HG02981 (cell line): ENCODE results near the gene LAMTOR1.

Source experiments
- ATAC-seq: cut with Tn5 transposase; IDR thresholded peaks from one replicate; pipeline ENCODE4 v1.9.1; 2021; ENCODE audit warnings: mild to moderate bottlenecking, moderate library complexity; ENCODE audit not compliant: unreplicated experiment

LAMTOR1 gene

DNA sequence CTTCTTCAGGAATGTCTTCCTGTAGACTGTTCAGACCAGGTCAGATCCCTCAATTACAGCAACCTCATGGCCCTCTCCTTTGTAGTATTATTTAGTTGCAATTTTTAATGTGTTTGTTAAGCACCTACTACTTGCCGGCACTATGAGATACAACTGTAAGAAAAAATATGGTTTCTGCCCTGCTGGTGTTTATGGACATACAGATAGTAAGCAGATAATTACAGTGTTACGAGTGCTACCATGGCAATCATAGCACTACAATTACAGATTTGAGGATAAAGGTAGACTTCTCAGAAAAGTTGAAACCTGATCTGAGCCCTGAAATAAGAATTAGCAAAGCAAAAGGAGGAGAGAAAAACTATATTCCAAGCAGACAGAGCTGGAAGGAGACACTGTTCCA, 19.7 kb downstream of the LAMTOR1 start:
- no peak for ATAC-seq

DNA sequence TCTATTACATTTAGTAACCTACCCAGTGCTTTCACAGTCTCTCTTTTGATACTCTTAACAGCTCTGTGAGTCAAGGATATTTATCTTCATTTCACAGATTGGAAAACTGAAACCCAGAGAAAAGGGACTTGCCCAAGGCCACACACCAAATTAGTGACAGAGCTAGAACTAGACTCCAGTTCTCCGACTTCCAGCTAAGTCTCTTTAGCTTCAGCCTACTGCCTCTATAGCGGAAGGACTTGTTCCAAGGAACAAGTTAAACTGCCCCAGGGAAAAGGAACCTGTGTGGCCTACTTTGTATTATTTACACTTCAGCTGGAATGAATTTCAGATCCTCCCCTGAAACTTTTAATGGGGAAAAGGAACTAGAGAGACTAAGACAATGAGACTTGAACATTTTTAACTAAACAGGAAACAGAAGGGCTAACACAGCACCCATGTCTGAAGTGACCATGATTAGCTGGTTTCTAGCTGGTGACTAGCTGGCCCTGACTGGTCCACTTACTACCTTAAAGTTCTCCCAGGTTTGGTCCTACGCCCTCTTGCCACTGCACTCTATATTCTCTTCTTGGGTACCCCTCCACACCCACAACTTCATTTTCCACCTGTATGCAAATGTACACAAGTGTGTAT, 21.2 kb downstream of the LAMTOR1 start:
- no peak for ATAC-seq

DNA sequence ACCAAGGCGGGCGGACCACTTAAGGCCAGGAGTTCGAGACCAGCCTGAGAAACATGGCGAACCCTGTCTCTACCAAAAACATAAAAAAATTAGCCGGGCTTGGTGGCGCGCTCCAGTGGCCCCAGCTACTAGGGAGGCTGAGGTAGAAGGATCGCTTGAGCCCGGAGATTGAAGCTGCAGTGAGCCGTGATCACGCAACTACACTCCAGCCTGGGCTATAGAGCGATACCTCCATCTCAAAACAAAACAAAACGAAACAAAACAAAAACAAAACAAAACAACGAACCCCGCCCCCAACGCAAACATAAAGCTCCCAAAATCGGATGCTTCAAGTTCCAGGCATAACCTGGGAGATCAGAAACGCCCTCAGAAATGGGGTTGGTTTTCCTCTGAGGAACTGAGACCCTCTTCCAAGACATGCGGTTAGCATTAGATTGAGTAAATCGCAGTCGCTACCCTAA, 21.9 kb downstream of the LAMTOR1 start:
- ATAC-seq, result no peak

DNA sequence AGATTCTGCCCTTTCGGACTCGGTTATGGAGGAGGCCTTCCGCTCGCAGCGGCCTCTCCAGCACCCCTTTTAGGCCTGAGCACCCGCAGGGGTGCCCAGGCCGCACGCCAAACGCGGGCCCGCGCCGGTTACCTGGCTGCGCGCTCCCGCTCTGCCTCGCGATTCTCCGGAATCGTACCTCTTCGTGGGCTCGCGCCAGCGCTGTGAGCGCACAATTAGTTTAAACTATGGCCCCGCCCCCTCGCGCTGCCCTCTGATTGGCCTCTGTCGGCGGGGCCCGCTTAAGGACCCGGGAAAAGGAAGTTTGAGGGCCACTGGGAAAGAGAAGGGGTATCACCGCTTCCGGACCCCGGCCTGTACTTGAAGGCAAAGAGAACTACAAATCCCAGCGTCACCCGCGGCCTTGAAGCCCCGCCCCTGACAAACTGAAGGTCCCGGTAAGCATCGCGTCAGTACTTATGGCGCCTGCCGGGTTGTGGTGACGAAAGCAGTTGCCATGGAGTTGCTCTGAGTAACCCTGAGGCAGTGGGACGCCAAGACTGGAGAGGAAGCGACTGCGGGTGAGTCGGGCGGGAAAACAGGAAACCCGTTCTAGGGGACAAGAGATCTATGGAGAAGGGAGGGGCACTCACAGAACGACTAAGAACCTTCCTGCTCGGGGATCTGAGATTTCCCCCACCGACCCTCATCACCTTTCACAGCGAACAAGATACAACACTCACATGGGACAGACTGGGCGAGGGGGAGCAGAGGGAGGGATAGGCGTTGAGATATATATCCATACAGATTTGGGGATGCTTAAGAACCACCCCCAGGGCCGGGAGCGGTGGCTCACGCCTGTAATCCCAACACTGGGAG, 22.5 kb downstream of the LAMTOR1 start, which contains the start of the genes LRRC51 and NUMA1:
TSS of gene LRRC51 (plus strand) at position 525 of the 858 bp plus-strand sequence. CDS start 8,234 bp downstream, outside the sequence.
TSS of gene NUMA1 (minus strand) at position 217 of the 858 bp plus-strand sequence. CDS start 44,599 bp downstream, outside the sequence.
- peak; percentile 93 for ATAC-seq

DNA sequence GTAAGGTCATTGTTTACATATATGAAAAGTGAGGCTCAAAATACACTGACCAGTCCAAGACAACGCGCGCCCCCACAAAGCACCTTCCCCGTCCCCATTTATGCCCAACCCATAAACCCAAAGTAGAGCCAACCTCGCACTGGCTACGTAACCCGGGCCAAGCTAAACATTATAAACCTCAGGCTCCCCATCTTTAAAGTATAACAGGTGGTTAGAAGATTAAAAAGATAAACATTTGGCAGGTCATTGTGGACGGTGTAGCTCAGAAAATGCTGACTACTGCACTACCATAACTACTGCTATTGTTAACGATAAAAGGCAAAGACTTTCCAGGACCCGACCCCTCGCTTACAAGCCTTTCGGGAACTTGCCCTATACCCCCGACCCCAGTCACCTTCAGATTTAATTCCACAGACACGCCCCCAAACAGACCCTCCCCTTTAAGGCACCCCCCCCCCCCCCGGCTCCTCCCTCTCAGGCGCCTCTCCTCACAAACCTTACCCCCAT, 23.2 kb downstream of the LAMTOR1 start:
- ATAC-seq, result no peak

DNA sequence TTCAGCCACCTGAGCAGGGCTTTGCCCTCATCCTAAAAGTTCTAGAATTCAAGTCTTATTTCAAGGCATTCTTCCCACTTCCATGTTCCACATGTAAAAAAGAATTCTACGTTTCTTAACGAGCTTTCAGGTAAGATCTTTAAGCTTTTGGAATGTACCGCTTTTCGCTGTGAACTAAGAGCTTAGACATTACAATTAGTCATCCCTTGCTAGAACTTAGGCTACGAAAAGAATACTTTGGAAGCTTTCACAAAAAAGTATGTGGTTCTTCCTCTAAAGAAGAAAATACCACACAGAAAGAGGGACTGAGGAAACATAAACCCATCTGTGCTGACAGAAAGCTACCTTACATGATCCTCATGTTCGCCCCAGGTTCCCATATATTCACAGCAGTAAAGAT, 24.6 kb downstream of the LAMTOR1 start:
- no peak for ATAC-seq

DNA sequence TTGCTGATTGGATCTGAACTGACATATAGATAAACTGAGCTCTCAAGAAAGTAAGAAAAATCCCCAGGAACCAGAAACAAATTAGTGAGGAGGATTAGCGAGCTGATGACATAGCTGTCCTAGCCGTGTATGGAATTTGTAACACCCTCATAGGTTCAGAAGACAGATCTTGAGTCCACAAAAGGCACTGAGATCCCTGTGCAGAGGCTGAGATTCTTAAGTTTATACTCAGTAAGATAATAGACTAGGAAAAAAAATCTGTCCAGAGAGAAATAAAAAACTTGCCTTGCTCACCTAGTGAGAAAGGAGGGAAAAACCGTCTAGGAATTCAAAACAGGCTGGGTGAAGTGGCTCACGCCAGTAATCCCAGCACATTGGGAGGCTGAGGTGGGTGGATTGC, 27.3 kb downstream of the LAMTOR1 start:
- no peak for ATAC-seq

DNA sequence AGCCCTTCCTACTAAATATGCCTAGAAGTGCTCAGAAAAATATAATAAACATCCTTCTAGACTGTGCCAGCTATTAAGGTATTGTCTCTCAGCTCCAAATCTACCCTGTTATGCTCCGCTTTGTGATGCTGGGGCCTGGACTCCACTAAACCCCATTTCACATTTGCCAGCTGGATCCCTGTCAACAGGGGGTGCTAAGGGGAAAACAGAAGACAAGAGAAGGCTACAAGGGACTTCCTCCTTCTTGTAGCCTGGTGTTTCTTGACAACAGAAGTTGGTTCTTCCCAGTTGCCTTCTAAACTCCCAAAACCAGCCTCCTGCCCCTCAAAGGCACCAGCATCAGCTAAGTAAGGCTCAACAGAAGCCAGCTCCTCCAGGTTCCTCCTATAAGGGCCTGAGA, 28.0 kb downstream of the LAMTOR1 start:
- no peak for ATAC-seq

DNA sequence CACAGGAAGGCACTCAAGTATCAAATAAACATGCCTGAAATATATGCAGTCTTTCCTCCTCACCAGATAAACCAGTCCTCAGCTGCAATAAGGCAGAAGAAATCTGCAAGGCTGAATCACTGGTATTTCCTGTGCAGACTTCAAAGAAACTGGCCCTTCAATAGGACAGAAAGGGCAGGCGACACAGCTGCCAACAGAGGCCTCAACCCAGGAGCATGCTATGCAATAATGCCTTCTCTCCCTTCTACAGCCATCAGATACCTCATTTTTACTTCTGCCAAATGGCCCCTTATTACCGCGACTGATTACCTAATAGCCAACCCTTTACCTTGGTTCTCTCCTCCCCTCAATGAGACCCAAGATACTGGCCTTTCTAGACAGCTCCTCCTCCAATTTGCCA, 30.7 kb downstream of the LAMTOR1 start:
- no peak for ATAC-seq

DNA sequence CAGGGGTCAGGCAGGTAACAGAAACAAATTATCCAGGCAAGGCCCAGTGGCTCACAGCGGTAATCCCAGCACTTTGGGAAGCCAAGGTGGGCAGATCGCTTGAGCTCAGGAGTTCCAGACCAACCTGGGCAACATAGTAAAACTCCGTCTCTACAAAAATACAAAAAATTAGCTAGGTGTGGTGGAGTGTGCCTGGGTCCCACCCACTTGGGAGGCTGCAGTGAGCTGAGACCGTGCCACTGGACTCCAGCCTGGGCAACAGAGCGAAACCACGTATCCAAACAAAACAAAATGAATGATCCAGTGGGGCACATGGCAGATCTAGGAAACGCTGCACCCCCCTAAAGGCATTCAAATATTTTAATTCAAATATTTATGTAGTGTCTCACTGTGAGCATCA, 32.6 kb downstream of the LAMTOR1 start:
- ATAC-seq, result no peak

DNA sequence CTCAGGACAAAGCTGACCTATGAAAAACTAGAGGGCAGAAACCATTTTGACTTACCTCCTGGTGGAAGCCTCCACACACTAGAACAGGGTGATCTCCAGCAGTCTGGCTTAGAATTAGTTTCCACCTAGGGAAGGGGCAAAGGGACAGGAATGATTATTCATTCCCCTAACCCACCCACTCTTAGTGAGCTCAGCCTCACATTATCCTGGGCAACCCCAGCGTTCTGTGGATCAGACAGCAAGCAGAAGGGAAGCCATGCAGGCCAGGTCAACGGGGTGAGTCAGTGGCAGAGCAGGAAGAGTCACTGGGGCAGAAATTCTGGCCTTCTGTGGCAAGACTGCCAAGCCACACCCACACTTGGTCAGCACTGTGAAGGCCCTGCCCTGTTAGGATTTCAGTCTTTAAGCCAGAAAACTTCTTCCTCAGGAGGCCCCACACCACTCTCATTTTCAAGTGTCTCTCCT, 33.3 kb downstream of the LAMTOR1 start:
- ATAC-seq, result no peak

DNA sequence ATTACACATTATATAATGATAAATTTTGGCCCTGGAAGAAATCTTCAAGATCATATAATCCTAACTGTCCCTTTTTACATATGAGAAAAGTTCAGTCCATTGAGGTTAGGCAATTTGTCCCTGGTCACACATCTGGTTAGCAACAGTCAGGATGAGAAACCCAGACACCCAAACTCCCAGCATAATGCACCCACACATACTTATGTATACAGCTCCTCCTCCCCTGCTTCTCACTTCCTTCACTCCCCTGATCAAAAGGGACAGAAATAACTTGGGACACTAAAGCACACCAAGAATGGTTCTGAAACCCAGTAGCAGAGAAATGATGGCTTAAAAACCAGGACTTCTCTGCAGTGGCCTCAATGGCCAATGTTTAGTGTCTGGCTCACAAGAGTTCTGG, 33.9 kb downstream of the LAMTOR1 start:
- ATAC-seq, result no peak

DNA sequence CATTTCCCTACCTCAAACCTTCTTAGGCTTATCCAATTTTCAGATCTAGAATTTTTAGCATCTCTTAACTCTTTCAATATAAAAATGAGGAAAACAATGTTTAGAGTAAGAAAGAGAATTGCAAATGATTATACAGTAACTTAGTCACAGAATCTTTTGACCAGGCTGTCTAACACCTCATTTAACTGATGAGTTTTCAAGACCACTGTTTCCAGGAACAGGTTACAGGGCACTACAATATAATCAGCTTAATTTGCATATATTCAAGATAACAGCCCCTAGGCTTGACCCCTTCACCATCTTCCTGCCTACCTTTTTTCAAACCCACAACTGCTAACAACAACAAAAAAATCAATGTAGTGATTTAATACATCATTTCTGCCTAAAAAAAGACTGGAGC, 35.4 kb downstream of the LAMTOR1 start:
- no peak for ATAC-seq

DNA sequence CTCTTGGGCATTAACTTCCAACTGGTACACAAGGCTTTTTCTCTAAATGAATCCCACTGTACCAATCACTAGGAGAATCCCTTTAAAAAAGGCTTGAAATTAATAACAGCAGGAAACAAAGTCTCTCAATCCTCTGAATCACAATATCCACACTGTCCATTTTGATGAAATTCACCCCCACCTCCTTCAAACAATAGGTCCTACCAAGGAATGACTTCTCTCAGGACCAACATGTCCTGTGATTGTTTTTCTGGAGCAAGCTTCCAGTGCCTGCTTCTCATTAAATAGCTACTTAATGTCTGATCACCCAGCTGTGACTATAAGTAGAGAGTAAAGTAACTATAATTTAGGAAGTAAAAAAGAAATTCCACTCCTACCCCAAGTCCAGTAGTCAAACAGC, 35.8 kb downstream of the LAMTOR1 start:
- no peak for ATAC-seq

DNA sequence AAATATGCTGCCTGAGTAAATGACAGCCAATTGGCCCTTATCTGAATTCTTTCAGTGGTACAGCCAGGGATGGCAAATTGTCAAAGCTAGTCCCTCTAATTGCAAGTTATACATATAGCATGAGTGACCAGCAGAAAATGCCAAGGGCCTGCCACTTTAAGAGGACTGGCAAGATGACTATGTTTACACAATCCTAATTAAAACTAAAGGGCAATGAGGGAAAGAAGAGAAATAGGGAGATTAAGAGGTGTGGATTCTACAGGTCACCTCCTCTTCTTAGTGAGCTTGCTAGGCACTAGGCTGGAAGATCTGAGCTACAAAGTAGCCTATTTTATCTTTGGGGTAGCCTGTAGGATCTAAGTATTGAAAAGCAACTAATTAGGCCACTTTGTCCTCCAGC, 36.2 kb downstream of the LAMTOR1 start:
- ATAC-seq, result no peak

DNA sequence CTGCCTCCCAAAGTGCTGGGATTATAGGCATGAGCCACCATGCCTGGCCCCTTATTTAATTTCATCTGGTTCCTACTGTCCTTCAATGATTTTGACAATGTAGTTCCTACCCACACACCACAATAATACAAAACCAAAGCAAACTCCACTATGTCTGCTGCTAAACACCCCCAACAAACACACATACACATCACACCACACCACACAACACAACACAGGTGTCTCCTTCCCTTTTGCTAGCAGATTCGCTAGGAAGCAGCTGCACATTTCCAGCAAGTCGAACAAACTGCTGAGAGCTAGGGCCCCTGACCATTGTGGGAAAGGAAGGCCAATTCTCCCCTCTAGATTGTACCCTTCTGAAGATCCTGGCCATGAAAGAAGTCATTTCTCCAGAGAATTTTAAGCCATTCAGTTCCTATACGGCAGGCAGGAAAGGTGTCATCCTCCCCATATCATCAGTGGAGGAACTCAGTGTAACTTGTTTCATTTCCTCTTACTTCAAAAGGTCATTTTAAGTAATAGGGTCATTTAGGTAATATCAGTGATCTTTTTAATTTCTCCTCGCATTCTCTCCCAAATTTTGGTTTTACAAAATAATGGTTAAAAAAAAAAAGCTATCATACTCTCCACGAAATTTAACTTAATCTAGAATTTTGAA, 41.2 kb downstream of the LAMTOR1 start:
- ATAC-seq, result no peak

DNA sequence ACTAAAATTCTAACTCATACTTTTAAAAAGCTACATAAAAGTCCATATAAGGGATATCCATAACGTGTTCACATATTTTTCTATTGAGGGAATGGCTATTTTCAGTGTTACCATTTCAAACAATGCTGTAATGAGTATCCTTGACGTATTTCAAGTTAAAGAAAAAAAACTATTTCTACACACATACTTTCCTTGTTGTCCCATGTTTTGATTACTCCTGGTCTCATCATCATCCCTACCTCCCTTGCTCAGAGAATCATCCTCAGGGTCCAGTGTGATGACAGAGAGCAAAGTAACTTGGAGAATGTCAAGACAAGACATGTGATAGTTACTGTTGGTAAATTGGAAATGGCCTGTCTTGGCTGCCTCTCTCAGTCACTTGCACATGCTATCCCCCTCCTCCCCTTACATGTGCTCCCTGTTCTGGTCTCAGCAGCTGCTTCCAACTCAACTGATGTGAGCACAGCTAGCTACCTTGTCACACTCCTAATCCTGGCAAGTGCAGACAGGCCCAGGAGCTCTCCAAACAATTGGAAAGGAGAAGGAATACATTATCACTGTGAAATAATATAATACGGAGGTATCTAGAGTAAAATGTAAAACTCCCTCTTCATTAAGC, 44.6 kb downstream of the LAMTOR1 start:
- ATAC-seq, result no peak

DNA sequence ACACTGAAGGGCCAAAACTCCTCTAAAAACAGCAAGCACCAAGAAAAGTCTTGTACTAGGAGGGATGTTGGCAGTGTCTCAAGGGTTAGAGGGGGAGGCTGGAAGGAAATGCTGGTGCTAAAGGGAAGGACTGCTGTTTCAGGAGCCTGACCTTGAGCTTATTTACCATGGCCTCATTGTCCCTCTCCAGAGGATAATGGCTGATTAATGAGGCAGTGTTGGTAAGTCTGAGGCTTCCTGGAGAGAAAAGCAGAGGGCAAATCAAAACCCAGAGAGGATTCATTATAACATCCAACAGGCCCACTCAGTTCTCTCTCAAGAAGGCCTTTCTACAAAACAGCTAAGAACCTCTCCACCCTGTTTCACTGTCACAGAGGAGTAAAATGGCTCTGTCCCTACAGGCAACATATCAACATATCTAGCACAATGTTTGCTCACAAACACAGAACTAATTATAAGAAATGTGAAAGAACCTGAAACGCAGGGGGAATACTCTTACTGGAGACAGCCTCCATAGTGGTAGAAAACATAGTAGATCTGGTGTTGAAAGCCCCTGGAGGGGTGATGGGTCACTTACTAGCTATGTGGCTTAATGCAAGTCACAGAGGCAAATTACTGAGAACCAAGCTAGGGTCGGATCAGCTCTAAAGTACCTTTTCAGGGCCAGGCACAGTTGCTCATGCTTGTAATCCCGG, 54.2 kb downstream of the LAMTOR1 start:
- ATAC-seq, result no peak
